ENCODE data around the gene ATAD3A. TPM values are rescaled to one million over a fixed set of nuclear protein-coding genes. Genes with fewer than 3 reads are reported as not detected.
"Not testable (repeated sequence)": the region's sequence is repeated elsewhere in the genome, so short reads cannot be mapped to it uniquely, and the experiment has no call there.

The ATAD3A gene
- total RNA-seq, 1 experiment from 2014 or later: 71.2 TPM

- no peak for TF ChIP-seq SMAD4 (CRISPR knock-in tag; IDR thresholded peaks at IDR 0.05)
- no peak for TF ChIP-seq CREB1 (CRISPR knock-in tag; IDR thresholded peaks at IDR 0.05)
- TF ChIP-seq FOXK1 (CRISPR knock-in tag; IDR thresholded peaks at IDR 0.05): no peak
- TF ChIP-seq SMAD3 (CRISPR knock-in tag; IDR thresholded peaks at IDR 0.05; ENCODE audit: borderline replicate concordance): no peak
- no peak for TF ChIP-seq ZNF317 (CRISPR knock-in tag; IDR thresholded peaks at IDR 0.05; ENCODE audit: borderline replicate concordance, low read depth)
- TF ChIP-seq CDX4 (CRISPR knock-in tag; IDR thresholded peaks at IDR 0.05; ENCODE audit: borderline replicate concordance): no peak
Measured at GRCh38 chr1:1482856-1483255, 29.1 kb upstream of the ATAD3A start (continued).

DNA sequence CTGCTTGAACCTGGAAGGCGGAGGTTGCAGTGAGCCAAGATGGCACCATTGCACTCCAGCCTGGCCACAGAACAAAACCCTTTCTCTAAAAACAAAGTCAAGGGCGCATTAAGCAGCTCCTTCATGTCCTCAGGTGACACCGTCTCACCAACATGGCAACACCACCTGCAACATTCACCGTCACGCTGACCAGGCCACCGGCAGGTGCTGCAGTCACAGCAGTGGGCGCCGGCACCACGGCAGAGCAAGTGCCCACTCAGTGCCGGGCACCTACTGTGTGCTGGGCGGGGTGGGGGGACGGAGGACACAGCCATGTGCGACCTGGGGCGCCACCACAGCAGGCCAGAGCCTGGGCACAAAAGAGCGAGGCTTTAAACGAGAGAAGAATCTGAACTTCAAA lies 28.2 kb upstream of the ATAD3A start:
- H3K36me3 Mint-ChIP-seq: peaks cover 33% of the 10 kb centered on the region
- ATAC-seq: no peak
- H3K4me1 Mint-ChIP-seq: no peaks in the 10 kb centered on the region
- CTCF ChIA-PET: no interaction called here
- POLR2A ChIA-PET: no interaction called here
- no peaks in the 10 kb centered on the region for H3K27me3 Mint-ChIP-seq (ENCODE audit: low read depth)
- no peak for DNase-seq (ENCODE audit: low spot score)
- no peaks in the 10 kb centered on the region for H3K9me3 Mint-ChIP-seq
- TF ChIP-seq ZBTB43 (CRISPR knock-in tag; IDR thresholded peaks at IDR 0.05): no peak
- TF ChIP-seq CBFB (CRISPR knock-in tag; IDR thresholded peaks at IDR 0.05; ENCODE audit: low read depth): no peak
- TF ChIP-seq ZNF671 (CRISPR knock-in tag; IDR thresholded peaks at IDR 0.05): no peak
- TF ChIP-seq, protein P1, sequence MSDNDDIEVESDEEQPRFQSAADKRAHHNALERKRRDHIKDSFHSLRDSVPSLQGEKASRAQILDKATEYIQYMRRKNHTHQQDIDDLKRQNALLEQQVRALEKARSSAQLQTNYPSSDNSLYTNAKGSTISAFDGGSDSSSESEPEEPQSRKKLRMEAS (CRISPR knock-in tag; IDR thresholded peaks at IDR 0.05): no peak
- TF ChIP-seq ZNF396 (CRISPR knock-in tag; IDR thresholded peaks at IDR 0.05; ENCODE audit: borderline replicate concordance): no peak
- TF ChIP-seq, protein P2, sequence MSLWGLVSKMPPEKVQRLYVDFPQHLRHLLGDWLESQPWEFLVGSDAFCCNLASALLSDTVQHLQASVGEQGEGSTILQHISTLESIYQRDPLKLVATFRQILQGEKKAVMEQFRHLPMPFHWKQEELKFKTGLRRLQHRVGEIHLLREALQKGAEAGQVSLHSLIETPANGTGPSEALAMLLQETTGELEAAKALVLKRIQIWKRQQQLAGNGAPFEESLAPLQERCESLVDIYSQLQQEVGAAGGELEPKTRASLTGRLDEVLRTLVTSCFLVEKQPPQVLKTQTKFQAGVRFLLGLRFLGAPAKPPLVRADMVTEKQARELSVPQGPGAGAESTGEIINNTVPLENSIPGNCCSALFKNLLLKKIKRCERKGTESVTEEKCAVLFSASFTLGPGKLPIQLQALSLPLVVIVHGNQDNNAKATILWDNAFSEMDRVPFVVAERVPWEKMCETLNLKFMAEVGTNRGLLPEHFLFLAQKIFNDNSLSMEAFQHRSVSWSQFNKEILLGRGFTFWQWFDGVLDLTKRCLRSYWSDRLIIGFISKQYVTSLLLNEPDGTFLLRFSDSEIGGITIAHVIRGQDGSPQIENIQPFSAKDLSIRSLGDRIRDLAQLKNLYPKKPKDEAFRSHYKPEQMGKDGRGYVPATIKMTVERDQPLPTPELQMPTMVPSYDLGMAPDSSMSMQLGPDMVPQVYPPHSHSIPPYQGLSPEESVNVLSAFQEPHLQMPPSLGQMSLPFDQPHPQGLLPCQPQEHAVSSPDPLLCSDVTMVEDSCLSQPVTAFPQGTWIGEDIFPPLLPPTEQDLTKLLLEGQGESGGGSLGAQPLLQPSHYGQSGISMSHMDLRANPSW (CRISPR knock-in tag; conservative IDR thresholded peaks at IDR 0.05; ENCODE audit: low read depth): no peak
- no peak for TF ChIP-seq FOXJ3 (CRISPR knock-in tag; IDR thresholded peaks at IDR 0.05; ENCODE audit: borderline replicate concordance)
- no peak overlapping the region for H3K27ac Mint-ChIP-seq
- H3K4me3 Mint-ChIP-seq: no peak overlapping the region

DNA sequence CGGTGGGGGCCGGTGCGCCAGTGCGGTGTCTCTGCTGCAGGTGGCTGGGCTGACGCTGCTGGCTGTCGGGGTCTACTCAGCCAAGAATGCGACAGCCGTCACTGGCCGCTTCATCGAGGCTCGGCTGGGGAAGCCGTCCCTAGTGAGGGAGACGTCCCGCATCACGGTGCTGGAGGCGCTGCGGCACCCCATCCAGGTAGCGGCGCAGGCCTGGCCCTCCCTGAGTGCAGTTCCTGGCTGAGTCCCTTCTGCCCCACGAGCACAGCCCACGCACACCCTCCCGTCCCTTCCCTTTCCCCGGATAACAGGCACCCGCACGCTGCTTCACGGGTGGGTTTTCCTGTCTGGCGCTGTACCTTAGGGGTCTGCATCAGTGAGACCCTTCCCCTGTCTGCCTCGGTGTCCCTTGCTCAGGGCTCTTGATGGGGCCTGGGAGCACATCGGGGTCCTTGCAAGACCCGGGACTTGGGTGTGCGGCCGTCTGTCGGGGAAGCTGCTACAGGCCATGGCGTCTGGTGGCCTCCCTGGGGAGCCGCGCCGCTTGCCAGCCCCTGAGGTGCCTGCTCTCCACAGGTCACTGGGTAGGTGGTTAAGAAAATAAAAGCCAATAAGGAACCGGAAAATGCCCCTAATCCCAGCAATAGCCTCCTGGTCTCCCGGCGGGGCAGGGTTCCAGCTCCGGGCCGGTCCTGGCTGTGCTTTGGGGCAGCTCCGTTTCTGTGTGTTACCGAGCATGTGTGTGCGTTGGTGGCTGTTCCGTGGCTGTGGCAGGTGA lies 26.8 kb upstream of the ATAD3A start:
- H3K9me3 Mint-ChIP-seq; DNase-seq (ENCODE audit: low spot score); POLR2A ChIA-PET; H3K27ac Mint-ChIP-seq; H3K4me1 Mint-ChIP-seq; CTCF ChIA-PET; H3K4me3 Mint-ChIP-seq; H3K27me3 Mint-ChIP-seq (ENCODE audit: low read depth); ATAC-seq: not testable (repeated sequence)
- H3K36me3 Mint-ChIP-seq: peaks cover 32% of the 10 kb centered on the region

DNA sequence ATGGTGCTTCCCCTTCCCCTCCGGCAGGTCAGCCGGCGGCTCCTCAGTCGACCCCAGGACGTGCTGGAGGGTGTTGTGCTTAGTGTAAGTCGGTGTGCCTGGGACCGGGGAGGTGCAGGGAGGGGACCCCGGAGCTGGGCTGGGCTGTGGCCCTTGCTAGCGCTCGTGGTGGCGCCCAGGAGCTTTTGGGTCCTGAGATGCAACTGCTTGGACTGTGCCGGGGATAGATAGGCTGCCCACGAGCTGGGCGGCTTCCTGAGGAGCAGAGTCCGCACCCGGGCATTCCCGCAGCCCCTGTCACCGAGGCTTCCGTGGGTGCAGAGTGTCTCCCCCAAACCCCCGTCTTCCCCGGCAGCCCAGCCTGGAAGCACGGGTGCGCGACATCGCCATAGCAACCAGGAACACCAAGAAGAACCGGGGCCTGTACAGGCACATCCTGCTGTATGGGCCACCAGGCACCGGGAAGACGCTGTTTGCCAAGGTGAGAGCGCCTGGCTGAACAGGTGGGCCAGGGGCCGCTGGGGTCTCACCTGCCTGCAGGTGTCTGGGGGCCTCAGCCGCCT lies 26.1 kb upstream of the ATAD3A start:
- DNase-seq (ENCODE audit: low spot score); H3K9me3 Mint-ChIP-seq; H3K27me3 Mint-ChIP-seq (ENCODE audit: low read depth); H3K4me3 Mint-ChIP-seq; POLR2A ChIA-PET; H3K27ac Mint-ChIP-seq; ATAC-seq; H3K4me1 Mint-ChIP-seq; CTCF ChIA-PET: not testable (repeated sequence)
- H3K36me3 Mint-ChIP-seq: peaks cover 39% of the 10 kb centered on the region
